ENCODE data around the gene CORO2A. TPM values are rescaled to one million over a fixed set of nuclear protein-coding genes. Genes with fewer than 3 reads are reported as not detected.

Gene CORO2A
- total RNA-seq, 1 donor from 2014 or later = 2.4 TPM

DNA sequence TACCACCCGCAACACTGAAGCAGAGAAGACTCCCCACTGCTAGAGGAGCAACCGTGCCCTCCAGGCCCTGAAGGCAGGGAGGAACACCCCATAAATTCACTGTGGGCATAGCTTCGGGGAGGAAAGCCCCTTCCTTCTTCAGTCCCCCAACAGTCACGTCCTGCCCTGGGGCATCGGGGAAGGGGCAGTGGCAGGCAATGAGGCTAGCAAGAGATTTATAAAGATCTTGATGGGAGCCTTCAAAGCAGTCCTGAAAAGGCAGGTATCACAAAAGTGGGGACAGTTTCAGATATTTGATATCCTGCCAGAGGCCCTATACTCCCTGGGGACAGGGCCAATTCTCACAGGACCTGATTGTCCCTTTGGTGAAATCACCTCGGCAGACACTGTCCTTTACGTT lies 56.5 kb downstream of the CORO2A start:
- no peak overlapping the region for H3K27ac ChIP-seq
- Mint-ChIP-seq H3K27ac (no peak overlapping the region), H3K36me3 (no peaks in the 10 kb centered on the region), H3K9me3 (no peaks in the 10 kb centered on the region), H3K27me3 (ENCODE audit: insufficient read depth, low read depth) (peaks cover 13% of the 10 kb centered on the region), H3K4me3 (no peak overlapping the region), H3K4me1 (peaks cover 15% of the 10 kb centered on the region)
- TF ChIP-seq, protein P1, sequence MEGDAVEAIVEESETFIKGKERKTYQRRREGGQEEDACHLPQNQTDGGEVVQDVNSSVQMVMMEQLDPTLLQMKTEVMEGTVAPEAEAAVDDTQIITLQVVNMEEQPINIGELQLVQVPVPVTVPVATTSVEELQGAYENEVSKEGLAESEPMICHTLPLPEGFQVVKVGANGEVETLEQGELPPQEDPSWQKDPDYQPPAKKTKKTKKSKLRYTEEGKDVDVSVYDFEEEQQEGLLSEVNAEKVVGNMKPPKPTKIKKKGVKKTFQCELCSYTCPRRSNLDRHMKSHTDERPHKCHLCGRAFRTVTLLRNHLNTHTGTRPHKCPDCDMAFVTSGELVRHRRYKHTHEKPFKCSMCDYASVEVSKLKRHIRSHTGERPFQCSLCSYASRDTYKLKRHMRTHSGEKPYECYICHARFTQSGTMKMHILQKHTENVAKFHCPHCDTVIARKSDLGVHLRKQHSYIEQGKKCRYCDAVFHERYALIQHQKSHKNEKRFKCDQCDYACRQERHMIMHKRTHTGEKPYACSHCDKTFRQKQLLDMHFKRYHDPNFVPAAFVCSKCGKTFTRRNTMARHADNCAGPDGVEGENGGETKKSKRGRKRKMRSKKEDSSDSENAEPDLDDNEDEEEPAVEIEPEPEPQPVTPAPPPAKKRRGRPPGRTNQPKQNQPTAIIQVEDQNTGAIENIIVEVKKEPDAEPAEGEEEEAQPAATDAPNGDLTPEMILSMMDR (IDR thresholded peaks at IDR 0.05) = no peak
- TF ChIP-seq EZH2phosphoT487 (IDR thresholded peaks at IDR 0.05) = no peak
- no peak for TF ChIP-seq EZH2 (IDR thresholded peaks at IDR 0.05)
- no peak overlapping the region for H3K4me3 ChIP-seq
- no peaks in the 10 kb centered on the region for H3K9me3 ChIP-seq (ENCODE audit: low read depth)
- H3K27me3 ChIP-seq = no peaks in the 10 kb centered on the region
- H3F3A ChIP-seq (ENCODE audit: low read depth) = peaks cover 4% of the 10 kb centered on the region
- no peaks in the 10 kb centered on the region for H3K36me3 ChIP-seq
- no peaks in the 10 kb centered on the region for H3K79me2 ChIP-seq (ENCODE audit: low read depth)
- H3K4me2 ChIP-seq = no peak overlapping the region
- H3K4me1 ChIP-seq = peaks cover 14% of the 10 kb centered on the region
- H2AFZ ChIP-seq (replicated peaks) = no peak overlapping the region
- DNase-seq (ENCODE audit: low spot score) = no peak
- H4K20me1 ChIP-seq (ENCODE audit: low read depth) = peaks cover 9% of the 10 kb centered on the region
- no peak overlapping the region for H3K9ac ChIP-seq

DNA sequence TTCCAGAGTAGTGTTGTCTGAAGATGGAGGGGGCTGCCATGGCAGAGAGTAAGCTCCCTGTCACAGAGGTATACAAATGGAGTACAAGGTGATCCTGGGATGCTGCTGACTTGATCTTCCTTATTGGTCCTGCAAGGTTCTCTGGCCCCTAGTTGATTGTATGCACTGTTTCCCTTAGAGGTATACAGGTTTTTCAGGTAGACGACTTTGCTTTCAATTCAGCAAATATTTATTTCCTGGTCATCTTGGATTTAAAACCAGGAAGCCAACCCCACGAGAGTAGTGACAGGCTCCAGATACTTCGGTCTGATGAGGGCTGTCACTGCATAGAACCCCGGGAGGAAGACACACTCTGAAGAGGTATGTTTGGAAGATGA lies 56.9 kb downstream of the CORO2A start:
- H3K27me3 Mint-ChIP-seq (ENCODE audit: insufficient read depth, low read depth) = peaks cover 11% of the 10 kb centered on the region
- H2AFZ ChIP-seq (replicated peaks) = no peak overlapping the region
- H3K4me1 Mint-ChIP-seq = peaks cover 16% of the 10 kb centered on the region
- no peak overlapping the region for H3K9ac ChIP-seq
- no peaks in the 10 kb centered on the region for H3K27me3 ChIP-seq
- no peaks in the 10 kb centered on the region for H3K79me2 ChIP-seq (ENCODE audit: low read depth)
- H4K20me1 ChIP-seq (ENCODE audit: low read depth) = peaks cover 9% of the 10 kb centered on the region
- H3K27ac Mint-ChIP-seq = no peak overlapping the region
- peaks cover 14% of the 10 kb centered on the region for H3K4me1 ChIP-seq
- H3K4me3 Mint-ChIP-seq = no peak overlapping the region
- no peaks in the 10 kb centered on the region for H3K9me3 ChIP-seq (ENCODE audit: low read depth)
- no peak overlapping the region for H3K4me3 ChIP-seq
- no peak for DNase-seq (ENCODE audit: low spot score)
- H3K27ac ChIP-seq = no peak overlapping the region
- no peak overlapping the region for H3K4me2 ChIP-seq
- peaks cover 4% of the 10 kb centered on the region for H3F3A ChIP-seq (ENCODE audit: low read depth)
- no peaks in the 10 kb centered on the region for H3K36me3 ChIP-seq
- TF ChIP-seq EZH2 (IDR thresholded peaks at IDR 0.05) (no peak), EZH2phosphoT487 (IDR thresholded peaks at IDR 0.05) (no peak)
- H3K36me3 Mint-ChIP-seq = no peaks in the 10 kb centered on the region
- no peaks in the 10 kb centered on the region for H3K9me3 Mint-ChIP-seq

- Histone ChIP-seq H3K9me3 (ENCODE audit: low read depth) (no peaks in the 10 kb centered on the region), H3K79me2 (ENCODE audit: low read depth) (no peaks in the 10 kb centered on the region), H3K9ac (no peak overlapping the region), H3K4me2 (no peak overlapping the region), H3K27ac (no peak overlapping the region), H3K27me3 (no peaks in the 10 kb centered on the region), H3K4me1 (peaks cover 14% of the 10 kb centered on the region), H3K36me3 (no peaks in the 10 kb centered on the region), H3K4me3 (no peak overlapping the region), H2AFZ (replicated peaks) (no peak overlapping the region), H3F3A (ENCODE audit: low read depth) (peaks cover 4% of the 10 kb centered on the region), H4K20me1 (ENCODE audit: low read depth) (peaks cover 9% of the 10 kb centered on the region)
- no peak overlapping the region for H3K27ac Mint-ChIP-seq
- DNase-seq (ENCODE audit: low spot score) = no peak
- H3K4me3 Mint-ChIP-seq = no peak overlapping the region
- H3K4me1 Mint-ChIP-seq = peaks cover 16% of the 10 kb centered on the region
- H3K9me3 Mint-ChIP-seq = no peaks in the 10 kb centered on the region
- peaks cover 13% of the 10 kb centered on the region for H3K27me3 Mint-ChIP-seq (ENCODE audit: insufficient read depth, low read depth)
- H3K36me3 Mint-ChIP-seq = no peaks in the 10 kb centered on the region
- TF ChIP-seq EZH2phosphoT487 (IDR thresholded peaks at IDR 0.05) (no peak), EZH2 (IDR thresholded peaks at IDR 0.05) (no peak)
- TF ChIP-seq, protein P1 (IDR thresholded peaks at IDR 0.05) = no peak
These were observed 57.5 kb downstream of the CORO2A start for GRCh38 chr9:98134702-98135557.

Measured in neural progenitor cell (in vitro differentiated cells).